Left renal cortex interstitium (tissue), 4 donors: ENCODE measurements around the gene TCF4. TPM values are rescaled to one million over a fixed set of nuclear protein-coding genes. Genes with fewer than 3 reads are reported as not detected.

Source experiments
- DNase-seq, 4 donors: peaks; one replicate each; pipeline ENCODE4 v3.0.0-alpha.2; 2013; ENCODE audit warnings: low read depth in 4 of 4, low spot score in 2 of 4, missing footprints in 1 of 4
- polyA plus RNA-seq, 4 donors: library from polyadenylated mRNA; unstranded; fragments of 120-200 nt; gene quantifications; one replicate each; pipeline ENCODE4 v1.2.1, GENCODE V29; 2013; ENCODE audit not compliant: insufficient read length in 4 of 4

Gene TCF4
- polyA plus RNA-seq, 4 donors: 60.9 to 74.8 (median 71.2) TPM

DNA sequence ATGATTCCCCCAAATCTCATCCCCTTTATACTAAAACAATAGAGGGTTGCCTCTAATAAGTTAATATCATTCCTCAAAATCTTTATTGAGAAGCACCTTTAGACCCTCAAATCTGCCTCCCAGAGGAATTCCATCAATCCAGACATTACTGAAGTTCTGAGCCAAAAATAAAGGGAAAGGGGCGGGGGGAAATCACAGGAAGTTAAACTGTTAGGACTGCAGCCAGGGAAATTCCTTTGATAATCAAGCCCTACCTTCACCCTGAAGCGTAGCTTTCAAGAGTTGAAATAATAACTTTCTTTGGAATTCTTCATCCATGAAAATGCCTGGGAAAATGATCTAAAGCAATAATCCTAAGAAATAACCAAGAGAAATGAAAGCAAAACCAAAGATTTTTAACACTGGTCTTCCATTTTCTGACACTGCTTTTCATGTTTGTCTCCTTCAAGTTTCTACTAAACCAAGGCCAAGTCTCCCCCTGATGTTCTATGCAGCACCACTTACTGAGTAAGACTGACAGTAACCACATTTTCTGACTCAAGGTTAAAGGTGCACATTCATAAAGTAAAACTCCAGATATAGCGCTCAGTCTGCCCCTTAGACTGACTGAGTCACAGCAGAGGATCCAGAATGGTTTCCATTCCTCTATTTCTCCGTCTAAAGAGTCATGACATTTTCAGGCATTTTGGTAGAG lies 78.2 kb downstream of the TCF4 start:
- DNase-seq: peak in 2 of 4 donors; percentile 40 to 51

DNA sequence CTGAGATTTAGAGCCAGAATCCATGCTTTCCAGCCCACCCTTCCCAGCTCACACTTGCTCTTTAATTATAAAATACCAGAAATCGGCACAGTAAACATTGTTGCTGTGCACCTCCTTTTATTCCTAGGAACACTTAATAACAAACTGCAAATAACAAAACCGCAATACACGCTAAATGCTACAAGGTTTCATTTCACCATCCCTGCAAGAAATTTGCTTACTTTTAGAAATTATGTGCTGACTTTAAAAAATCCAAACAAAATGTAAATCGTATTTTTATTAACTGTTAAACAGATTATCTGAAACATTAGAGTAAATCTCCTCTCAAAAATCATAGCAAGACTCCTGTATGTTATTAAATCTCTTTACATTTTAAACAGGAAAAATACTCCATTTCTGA lies 79.3 kb downstream of the TCF4 start:
- DNase-seq: no peak

DNA sequence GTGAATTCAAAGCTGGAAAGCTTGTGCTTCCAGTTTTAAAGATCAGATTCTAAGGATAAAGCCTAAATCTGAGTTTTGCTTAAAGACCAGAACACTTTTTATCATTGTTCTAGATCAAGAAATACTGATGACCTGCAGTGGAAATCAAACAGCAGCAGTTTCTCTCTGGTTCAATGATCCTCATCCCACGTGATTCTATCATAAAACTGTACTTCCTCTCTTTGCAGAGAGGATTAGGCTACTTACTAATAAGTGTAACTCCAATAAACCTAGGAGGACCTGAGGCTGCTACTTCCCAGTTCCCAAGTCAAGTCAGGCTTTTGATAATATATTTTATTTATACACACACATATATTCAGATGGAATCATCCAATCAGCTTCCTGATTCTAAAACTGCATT lies 81.9 kb downstream of the TCF4 start:
- DNase-seq: no peak

DNA sequence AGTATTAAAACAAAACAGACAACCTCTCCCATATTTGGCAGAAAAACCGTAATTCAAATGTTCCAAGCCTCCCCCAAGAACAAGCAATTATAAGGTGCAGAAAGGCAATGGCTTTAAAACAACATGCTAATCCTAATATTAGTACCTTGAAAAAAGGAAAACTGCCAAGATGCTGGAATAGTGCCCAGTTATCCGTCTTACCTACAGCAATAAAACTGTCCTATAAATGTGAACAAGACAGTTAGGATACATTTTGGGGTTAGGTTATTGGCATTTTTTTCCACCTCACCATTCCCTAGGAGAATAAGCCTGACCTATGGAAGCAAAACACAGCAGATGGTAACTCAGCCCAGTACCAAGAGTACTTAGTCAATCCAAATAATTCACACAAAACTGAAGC lies 83.2 kb downstream of the TCF4 start:
- DNase-seq: no peak

DNA sequence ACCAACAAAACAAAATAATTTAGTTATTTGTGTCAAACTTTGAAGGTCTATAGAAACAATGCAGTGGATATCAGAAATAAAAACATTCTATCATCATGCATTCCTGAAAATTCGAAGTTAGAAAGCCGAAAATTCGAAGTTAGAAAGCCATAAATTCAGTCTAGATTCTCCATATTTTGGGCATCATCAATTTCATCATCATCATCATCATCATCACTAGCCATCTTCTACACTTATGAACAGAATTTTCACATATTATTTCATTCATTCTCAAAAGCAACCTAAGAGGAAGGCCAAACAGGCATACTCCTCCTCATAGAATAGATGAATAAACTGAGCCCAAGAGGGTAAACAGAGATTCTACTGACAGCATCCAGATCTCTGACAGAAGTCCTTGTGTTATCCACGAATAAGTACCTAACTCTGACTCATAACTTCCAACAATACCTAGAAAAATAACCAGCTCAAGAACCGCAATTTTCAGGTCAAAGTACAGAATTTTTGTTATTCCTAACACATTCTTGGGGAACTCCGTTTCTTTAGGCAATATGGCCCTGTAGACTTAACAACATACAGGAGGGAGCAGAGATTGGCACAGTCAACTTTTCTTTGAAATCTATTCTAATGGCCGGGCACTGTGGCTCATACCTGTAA lies 84.7 kb downstream of the TCF4 start:
- no peak for DNase-seq

DNA sequence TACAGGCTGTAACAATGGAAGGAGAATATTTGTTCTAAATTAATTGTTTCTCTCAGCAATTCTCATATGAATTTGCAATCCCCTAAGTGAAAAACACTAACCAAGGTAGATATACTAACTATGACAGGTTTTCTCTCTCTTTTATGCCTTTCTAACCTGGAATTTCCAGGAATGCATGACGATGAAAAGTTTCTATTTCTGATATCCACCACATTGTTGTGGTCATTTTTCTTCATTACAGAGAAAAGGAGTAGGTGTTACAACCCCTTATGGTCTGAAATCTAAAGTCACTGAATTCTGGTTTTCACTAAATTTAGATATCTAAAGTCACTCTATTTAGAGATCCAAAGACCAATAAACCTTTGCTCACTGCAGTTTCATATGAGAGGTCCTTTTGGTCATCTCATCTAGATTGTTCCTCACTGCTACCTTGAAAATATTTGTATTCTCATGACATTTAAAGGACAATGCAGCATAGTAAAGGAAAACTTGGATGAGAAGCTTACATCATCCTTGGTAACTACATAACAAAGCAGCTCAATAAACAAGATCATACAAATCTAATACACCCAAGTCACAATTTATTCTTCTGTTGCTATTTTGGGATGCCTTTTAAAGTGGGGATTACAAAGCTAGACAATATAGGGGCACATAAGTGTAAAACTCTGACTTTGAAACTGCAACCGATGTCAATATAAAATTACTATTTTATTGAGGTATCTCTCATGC lies 85.8 kb downstream of the TCF4 start:
- no peak for DNase-seq

DNA sequence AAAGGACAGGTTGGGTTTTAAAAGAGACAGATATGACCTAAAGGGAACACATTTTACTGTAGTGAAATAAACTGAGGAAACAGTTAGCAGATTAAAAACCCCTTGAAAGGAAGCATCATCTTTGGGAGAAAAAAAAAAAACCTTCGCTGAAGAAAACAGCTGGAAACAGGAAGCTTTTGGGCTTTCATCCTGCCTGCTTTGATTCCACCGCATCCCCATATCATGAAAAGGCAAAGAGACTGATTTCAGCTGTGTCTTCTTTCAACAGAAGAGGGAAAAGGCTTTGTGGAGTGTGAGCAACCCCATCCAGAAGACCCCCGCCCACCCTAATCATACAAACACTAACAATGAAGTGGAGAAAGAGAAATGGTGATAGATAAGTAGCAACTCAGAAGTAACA lies 86.4 kb downstream of the TCF4 start:
- no peak for DNase-seq

DNA sequence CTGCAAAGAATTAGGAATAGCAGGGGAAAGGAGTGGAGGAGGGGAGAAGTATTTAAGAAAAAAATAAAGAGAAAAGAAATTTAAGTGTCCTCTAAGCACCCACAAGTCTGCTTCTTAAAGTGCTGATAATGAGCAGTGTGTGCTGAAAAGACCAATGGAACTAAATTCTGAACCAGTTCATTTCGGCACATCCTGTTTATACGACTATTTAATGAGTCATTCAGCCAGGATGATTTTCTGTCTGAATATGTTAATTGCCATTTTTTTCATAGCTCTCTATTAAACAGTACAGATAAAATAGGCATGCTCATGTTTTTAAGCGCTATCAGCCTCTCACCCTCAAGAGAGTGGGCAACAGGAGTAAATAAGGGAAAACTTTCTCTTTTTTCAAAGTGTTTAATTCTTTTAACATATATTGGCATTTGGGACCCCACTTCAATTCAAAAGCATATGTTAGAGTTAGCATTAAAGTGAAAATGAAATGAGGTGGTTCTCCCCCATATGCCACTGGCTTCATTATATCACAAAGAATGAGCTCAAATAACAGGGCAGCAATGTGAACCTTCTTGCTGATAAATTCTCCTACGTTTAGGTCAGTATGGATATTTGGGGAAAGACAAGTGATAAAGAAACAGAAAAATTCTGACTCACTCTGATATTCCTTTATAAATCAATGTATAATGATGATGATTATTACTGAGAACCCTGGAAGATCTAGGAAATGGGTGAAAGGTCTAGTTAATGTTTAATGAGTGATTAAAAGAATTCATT lies 87.5 kb downstream of the TCF4 start:
- DNase-seq: no peak

DNA sequence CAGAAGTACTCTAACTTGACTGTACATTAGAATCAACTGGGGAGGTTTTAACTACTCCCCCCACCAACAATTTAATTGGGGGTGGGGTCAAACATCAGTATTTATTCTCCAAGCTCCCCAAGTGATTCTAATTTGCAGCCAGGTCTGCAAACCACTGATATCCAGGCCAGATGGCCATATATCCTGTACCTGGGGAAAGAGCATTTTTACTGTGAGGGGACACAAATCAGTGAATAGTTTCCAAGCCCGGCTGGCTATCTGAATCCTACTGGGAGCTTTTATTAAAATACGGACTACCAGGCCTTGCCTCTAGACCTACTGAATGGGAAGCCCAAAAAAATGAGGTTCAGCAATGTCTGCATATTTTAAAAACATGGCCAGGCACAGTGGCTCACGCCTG lies 88.5 kb downstream of the TCF4 start:
- DNase-seq: no peak

DNA sequence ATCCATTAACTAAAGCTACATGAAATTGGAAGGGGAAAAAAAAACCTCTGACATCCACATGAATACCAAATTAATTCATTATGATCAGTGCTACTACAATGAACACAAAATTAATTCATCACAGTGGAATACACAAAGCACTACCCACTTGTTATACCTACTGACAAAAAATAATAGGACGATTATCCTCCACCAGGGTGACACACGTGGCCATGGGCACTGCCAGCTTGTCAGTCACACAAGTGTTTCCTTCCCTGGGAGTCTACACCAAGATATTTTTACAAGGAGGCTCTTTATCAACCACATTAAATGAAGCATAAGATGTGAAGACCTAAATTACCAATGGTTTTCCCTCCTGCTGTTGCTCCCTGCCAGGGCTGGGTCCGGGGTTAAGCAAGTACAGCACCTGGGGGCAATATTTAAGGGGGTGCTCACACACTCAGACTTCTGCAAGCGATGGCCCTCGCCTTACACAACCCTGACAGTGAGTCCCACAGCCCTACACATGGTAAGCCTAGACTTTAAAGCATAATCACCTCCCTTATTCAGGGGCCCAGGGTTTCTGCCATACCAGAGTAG lies 90.1 kb downstream of the TCF4 start:
- DNase-seq: no peak

DNA sequence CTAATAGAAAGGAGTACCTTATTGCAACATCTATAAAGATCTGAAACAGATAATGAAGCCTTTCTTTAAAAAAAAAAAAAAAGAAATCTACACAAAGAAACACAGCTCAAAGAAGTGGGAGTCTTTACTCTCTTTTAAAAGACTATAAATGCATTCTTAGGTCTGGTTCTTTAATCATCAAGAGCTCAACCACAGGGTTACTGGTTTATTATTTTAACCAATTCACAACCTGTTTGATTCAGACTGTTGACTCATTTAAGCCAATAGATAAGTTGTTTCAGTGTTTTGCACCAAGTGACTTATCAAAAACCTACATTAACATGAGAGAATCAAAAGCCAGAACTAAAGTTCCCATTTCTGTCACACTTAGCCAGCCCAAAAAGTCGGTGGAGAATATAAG lies 93.1 kb downstream of the TCF4 start:
- no peak for DNase-seq

DNA sequence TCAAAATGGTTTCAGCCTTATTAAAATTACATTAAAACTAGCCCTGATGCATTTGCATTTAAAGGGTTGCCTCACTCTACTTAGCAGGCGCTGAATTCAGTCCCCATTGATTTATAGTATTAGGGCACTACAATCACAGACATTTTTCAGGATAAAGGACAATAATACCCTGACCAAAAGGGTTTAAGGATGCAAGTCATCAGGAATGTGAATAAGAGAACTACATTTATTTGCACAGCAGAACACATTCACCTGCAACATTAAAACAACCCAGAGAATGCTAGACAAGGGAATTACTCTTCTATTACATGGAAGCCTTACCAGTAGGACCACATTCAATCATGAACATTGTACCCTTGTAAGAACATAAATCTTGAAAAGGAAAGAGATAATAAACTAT lies 93.6 kb downstream of the TCF4 start:
- DNase-seq: no peak

DNA sequence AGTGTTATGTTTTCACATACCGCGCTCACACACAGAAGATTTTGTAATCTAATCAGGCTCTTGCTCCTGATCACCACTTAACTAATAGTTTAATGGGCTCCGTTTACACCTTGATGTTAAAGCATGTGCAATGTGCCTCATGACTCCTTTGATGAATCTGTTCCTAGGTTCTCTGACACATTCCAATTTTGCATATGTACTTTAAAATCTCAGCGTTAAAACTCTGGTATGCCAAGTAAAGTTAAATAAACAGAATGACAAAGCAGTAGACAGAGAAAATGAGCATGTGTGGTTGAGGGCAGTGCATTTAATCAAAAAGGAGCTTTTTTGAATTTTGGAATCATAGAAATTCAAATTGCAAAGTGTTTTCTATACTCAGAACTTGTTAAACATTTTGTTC lies 96.4 kb downstream of the TCF4 start:
- DNase-seq: no peak

DNA sequence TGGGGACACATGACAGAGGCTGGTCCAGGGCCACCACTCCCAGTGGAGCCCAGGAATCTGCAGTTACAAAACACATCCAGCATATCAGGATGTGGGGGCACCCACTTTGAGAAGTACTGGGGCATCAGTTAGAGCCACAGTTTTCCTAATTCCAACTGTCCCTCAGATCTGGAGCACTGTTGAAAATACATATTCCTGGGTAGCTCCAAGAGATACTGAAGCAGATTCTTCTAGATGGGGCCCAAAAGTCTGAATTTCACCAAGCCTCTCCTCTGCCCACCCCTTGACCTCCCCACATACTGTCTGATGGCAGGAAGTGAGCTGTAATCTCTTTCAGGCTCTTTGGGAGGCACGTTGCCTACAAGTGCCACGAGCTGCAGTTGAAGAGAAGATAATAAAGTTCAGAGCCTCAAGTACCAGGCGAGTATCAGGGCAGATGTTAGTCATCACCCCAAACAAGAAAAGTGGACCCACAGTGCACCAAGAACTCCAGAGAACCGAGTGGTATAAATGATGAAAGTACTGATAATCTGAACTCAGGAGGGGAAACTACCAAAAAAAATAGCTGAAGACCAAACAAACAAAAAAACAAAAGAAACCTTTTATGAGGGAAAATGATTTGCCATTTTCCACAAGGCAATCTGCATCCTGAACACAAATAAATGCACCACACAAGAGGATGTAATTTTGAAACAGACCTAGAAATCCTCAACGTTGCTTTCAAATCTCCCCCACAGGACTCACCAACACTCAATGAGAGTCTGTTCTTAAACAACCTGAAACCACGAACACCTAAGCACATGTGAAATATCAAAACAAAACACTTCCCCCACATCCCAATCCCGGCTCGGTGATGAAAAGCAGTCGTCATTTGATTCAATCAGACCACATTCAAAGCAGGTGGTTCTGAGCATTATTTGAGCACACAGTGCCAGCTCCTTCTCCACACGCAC lies 98.7 kb downstream of the TCF4 start:
- no peak for DNase-seq

DNA sequence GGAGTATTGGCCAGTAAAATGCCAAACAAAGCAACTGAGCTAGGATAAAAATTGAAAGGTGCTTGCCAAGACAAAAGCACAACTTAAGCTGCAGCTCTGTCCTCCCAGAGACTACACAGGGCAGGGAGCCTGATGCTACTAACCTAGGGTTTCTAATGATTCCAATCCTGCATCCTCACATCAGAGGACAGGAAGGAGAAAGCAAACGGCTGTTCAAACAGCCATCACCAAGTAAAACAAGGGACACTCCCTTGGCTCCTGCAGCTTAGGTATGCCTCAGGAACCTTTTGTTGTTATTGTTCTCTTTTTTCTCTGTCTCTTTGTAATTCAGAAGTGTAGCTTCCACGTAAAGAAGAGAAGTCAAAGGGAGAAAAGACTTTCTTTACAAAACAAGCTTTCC lies 99.5 kb downstream of the TCF4 start:
- no peak for DNase-seq

DNA sequence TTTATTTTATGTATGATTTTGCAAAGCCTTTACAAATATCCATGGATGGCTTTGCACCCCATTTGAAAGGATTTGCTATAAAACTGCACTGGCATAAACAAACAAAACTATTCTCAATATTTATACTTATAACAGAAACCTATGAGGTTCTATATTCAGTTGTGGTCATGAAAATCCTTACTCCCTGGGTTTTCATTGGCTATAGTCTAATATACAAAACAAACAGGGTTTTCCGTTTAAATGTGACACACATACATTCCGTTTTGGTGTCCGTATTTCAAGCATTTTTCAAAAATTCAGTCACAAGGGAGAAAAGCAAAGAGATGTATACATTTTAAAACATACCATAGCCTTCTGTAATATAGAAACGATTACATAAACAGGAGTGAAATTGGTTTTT lies 100.0 kb downstream of the TCF4 start:
- DNase-seq: no peak

DNA sequence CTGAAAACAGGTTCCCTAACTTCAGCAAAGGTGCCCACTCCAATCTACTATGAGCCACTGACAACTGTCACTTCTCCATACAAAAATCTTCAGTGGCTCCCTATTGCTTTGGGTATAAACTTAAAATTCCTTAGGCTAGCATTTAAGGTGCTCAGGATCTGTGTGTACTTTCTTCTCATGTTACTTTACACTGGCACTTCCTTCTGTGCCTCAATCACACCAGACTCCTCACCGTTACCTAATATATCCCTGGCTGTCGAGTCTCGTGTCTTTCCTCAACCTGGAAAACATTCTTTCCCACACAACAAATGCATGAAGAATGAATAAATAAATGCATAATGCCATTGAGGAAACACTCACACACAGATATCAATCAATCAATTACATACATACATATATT lies 101.1 kb downstream of the TCF4 start:
- no peak for DNase-seq

DNA sequence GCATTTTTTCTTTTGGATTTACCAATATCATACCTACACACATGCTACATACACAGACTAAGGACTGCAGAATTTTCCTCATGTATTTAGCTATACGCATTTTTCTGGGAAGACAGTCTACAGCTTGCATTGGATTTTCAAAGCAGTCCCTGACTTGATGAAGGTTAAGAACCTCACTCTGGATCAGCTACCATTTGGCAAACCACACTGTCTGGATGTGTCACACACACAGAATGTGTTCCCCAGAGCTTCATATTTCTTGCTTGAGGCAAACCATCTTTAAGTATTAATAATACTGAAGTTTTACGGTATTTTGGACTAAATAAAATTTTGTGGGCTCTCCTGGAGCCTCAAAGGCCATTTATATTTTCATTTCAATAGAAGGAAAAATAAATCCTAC lies 102.3 kb downstream of the TCF4 start:
- DNase-seq: no peak

DNA sequence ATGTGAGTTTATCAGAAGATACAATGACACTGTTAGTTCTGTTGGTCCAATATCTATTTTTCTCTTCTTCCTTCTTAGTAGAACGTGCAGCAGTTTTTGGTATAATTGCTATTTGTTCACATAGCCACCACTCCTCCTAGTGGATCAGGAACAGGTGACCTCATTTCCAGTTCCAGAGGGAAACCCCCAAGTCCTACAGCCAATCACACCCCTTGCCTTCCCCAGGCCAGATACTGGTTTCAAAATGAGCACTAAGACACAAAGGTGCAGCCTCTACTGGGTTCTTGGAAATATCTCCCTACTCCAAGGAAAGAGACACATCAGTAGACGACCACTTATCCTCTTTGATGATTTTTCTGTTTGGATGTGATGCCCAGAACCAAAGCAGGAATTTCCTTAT lies 103.2 kb downstream of the TCF4 start:
- DNase-seq: no peak
